Heart left ventricle (tissue), 13 donors: ENCODE data around the gene RABEP1.

Source experiments
- POLR2A ChIP-seq, 2 donors: fragments of 450-650 bp; IDR thresholded peaks; one replicate each; pipeline ENCODE4 v1.6.1; 2017; ENCODE audit warnings: antibody characterized with exemption in 2 of 2, mild to moderate bottlenecking in 2 of 2, moderate library complexity in 2 of 2
- TF ChIP-seq, protein P1 (sequence below), 12 donors: fragments of 200-600 bp; sonication (generic) in 4 of 12; IDR thresholded peaks; one replicate each; pipeline versions ENCODE4 v1.5.0 to v1.8.0; 2018 to 2022; ENCODE audit warnings: antibody characterized with exemption in 12 of 12, mild to moderate bottlenecking in 5 of 12
- donor health status: ischemic (EF 13 %, LVEDD 7.1; RV severe dilation, severe dysfunction).
- donor health status: DM: no; HTN: yes; CAD: no.
- donor health status: DM: no; HTN: no; CAD: no.
- donor health status: ischemic (EF 25% LVEDD 6.9; RV normal size, moderate dysfunction).
- donor health status: ischemic (EF 25% LVEDD 5.7; RV mildly dilated, moderate dysfunction).
- donor health status: ischemic (EF 35%, LVEDD 5.7; RV mildly dilated, moderate dysfunction).
- donor health status: nonischemic (EF 11% LVEDD 7.7; RV severe dilation, severe dysfunction).
- donor health status: DM: yes; HTN: yes; CAD: no.
- donor health status: PGD.
- donor health status: ischemic (EF 29% LVEDD 5.4; RV normal size, mild dysfunction).
- donor health status: nonischemic (EF 23%, LVEDD 6.1; RV moderate dilation, normal function).

DNA sequence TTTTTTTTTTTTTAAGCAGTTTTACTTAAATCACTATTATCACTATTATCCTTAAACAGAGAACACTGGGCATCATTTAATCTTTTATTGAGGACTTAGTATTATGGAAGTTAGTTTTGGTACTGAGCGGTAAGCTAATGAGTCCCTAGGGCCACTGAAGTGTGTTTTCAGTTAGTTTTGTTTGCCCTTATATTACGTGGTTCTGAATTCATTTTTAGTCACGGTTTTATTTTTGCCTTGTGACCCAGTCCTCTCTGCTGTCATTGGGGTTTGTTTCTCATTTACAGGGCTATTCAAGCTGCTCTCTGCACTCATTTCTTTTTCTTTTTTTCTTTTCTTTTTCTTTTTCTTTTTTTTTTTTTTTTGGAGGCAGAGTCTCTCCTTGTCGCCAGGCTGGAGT is 17.3 kb downstream of the RABEP1 start:
- TF ChIP-seq, protein P1, sequence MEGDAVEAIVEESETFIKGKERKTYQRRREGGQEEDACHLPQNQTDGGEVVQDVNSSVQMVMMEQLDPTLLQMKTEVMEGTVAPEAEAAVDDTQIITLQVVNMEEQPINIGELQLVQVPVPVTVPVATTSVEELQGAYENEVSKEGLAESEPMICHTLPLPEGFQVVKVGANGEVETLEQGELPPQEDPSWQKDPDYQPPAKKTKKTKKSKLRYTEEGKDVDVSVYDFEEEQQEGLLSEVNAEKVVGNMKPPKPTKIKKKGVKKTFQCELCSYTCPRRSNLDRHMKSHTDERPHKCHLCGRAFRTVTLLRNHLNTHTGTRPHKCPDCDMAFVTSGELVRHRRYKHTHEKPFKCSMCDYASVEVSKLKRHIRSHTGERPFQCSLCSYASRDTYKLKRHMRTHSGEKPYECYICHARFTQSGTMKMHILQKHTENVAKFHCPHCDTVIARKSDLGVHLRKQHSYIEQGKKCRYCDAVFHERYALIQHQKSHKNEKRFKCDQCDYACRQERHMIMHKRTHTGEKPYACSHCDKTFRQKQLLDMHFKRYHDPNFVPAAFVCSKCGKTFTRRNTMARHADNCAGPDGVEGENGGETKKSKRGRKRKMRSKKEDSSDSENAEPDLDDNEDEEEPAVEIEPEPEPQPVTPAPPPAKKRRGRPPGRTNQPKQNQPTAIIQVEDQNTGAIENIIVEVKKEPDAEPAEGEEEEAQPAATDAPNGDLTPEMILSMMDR (IDR thresholded peaks at IDR 0.05): no peak
- no peak for TF ChIP-seq POLR2A (IDR thresholded peaks at IDR 0.05)
